ENCODE data around the gene SSX7.
"Not testable (repeated sequence)": the region's sequence is repeated elsewhere in the genome, so short reads cannot be mapped to it uniquely, and the experiment has no call there.

SSX7 gene, protein sequence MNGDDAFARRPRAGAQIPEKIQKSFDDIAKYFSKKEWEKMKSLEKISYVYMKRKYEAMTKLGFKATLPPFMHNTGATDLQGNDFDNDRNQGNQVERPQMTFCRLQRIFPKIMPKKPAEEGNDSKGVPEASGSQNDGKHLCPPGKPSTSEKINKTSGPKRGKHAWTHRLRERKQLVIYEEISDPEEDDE

DNA sequence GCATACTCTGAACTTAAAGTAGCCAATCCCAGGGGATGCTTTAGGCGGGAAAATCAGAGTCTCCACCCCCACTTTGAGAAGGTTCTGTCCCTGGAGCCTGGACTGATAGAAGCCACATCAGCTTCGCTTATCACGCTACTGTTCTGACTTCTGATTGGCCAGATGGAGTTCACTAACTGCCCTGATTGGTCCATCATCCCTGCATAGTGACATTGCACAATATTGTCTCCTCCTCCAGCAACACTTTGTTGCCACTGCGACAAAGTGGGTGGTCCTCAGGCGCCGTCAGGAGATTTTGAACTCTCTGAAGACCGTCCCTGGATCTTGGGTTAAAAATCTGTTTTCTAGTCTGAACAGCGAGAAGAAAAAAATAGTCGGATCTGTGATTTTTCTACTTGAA, at the start of gene SSX7:
TSS of gene SSX7 (minus strand) at position 101 of the 400 bp plus-strand sequence. CDS start 1,428 bp downstream, outside the sequence.
- not testable (repeated sequence) for DNase-seq (ENCODE audit: low spot score)

DNA sequence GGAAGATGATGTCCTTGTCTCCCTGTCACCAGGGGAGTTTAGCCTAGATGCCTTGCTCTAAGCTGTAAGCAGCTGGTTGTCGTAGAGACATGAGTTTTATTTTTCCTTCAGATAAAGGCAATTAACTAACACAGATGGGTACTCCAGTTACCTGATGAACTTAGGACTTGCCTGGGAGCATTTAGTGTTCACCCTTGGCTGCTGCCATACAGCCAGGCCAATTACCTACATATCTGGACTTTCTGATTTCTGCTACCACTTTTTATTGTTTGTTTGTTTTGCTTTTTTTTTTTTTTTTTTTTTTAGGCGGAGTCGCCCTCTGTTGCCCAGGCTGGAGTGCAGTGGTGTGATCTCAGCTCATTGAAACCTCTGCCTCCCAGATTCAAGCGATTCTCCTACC, 37.3 kb upstream of the SSX7 start:
- DNase-seq (ENCODE audit: low spot score): not testable (repeated sequence)

DNA sequence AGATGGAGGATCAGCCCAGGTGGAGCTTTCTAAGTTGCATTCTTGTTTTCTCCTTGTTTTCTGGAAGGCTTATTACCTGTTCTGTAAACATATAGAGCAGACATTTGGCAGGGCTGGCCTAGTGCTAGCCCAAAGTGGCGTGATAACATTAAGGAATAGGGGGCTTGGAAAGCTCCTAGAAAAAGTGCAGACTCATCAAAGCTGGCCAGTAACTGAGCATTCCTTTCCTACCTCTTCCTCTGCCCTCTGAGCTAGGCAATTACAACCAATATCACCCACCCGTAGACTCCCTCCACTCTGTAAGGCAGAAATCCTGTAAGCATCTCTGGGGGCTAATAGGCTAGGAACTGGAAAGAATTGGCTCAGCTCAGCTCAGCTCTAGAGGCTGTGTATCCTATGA, 7.5 kb upstream of the SSX7 start:
- DNase-seq (ENCODE audit: low spot score): not testable (repeated sequence)

DNA sequence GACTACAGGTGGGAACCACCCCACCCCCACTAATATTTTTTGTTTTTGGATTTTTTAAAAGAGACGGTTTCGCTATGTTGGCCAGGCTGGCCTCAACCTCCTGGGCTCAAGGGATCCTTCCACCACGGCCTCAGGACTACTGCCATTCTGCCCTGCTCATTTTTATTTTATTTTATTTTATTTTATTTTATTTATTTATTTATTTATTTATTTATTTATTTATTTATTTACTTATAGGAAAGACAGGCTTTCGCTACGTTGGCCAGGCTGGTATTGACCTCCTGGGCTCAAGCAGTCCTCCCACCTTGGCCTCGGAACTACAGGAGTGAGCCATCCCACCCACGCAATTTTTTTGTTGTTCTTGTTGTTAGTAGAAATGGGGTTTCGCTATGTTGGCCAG, 775 bp upstream of the SSX7 start:
- not testable (repeated sequence) for DNase-seq (ENCODE audit: low spot score)

DNA sequence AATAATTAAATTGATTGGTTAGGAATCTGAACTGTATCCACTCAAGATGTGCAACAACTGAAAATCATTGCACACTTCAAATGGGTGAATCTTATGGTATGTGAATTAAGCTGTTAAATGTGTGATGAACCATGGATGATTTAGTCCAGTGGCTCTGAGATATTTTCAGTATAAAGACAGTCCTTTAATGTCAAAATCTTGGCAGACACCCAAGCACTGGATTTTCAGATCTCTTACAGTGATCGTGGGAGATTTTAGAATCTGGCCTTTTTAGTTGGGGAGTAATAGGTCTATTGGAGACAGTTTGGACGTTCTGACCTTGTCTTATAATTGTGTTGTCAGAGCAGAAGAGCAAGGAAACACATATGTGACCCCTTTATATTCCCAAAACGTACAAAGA, 4.0 kb downstream of the SSX7 start:
- DNase-seq (ENCODE audit: low spot score): not testable (repeated sequence)

DNA sequence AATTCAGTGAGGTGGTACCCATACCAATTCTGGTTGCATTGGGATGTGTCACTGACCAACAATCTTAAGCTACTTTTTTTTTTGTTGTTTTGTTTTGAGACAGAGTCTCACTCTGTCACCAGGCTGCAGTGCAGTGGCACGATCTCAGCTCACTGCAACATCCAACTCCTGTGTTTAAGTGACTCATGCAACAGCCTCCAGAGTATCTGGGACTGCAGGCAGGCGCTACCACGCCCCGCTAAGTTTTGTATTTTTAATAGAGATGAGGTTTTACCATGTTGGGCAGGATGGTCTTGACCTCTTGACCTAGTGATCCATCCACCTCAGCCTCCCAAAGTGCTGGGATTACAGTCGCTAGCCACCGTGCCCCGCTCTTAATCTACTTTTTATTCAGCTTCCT, 5.7 kb downstream of the SSX7 start:
- DNase-seq (ENCODE audit: low spot score): not testable (repeated sequence)

DNA sequence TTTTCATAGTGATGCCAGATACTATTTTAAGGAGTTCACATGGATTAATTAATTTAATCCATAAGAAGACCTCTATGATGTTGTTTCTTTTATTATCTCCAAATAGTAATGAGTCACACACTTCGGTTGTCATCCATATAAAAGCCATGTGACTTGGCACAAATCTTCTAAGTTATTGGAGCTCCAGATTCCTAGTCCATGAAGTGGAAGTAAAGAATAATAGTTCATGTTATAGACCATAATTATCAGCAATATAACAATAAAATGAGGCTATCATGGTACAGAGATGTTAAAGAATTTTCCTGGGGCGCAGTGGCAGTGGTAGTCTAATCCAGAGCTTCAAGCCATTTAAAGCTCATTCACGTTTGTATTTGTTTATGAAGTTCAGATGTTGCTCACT, 26.2 kb downstream of the SSX7 start:
- DNase-seq (ENCODE audit: low spot score): not testable (repeated sequence)

DNA sequence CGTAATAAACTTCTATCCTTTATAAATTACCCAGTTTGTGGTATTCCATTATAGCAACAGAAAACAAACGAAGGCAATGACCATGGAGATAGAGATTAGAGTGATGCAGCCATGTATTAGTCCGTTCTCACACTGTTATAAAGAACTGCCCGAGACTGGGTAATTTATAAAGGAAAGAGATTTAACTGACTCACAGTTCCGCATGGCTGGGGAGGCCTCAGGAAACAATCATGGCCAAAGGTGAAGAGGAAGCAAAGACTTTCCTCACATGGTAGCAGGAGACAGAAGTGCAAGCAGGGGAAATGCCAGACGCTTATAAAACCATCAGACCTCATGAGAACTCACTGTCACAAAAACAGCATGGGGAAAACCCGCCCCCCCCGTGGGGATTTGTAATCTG, 34.0 kb downstream of the SSX7 start:
- not testable (repeated sequence) for DNase-seq (ENCODE audit: low spot score)

DNA sequence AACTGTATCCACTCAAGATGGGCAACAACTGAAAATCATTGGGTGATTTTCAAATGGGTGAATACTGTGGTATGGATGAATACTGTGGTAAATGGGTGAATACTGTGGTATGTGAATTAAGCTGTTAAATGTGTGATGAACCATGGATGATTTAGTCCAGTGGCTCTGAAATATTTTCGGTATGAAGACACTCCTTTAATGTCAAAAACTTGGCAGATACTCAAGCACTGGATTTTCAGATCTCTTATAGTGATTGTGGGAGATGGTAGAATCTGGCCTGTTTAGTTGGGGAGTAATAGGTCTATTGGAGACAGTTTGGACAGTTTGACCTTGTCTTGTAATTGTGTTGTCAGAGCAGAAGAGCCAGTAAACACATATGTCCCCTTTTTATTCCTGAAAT, 45.7 kb downstream of the SSX7 start:
- DNase-seq (ENCODE audit: low spot score): no peak

DNA sequence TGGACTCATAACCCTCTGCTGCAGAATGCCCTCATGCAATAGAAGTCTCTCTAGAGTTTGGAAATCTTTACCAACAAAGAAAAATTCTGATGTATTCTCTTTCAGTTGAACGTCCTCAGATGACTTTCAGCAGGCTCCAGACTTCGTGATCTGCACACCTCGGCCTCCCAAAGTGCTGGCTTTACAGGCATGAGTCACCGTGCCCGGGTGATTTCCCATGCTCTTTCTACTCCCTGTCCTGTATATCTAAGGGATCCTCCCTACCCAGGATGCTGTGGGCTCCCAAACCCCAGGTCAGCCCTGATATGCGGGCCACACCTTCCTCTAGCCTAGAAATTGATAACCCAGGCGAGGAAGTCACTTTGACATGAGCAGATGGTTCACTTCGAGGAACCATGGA, 51.5 kb downstream of the SSX7 start:
- not testable (repeated sequence) for DNase-seq (ENCODE audit: low spot score)

DNA sequence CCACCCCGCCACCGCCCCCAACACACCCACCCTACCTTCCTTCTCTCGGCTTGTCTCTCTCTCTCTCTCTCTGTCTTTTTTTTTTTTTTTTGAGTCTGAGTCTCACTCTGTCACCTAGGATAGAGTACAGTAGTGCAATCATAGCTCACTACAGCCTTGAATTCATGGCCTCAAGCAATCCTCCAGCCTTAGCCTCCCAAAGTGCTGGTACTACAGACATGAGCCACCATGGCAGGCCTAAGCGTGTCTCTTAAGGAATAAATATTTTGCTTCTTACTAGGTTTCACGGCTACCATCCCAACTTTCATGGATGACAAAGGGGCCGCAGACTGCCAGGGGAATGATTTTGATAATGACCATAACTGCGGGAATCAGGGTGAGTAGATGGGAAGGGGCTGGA, 55.8 kb downstream of the SSX7 start:
- DNase-seq (ENCODE audit: low spot score): no peak

DNA sequence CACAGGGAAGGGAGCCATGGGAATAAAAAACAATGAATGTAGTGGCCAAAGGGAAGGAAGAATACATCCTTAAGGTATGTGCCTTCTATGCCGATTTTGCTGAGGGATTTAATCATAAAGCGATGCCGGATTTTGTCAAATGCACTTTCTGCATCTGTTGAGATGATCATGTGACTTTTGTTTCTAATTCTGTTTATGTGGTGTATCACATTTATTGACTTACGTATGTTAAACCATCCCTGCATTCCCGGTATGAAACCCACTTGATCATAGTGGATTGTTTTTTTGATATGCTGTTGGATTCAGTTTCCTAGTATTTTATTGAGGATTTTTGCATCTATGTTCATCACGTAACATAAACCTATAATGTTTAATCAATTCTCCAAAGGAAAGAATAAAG, 60.0 kb downstream of the SSX7 start:
- no peak for DNase-seq (ENCODE audit: low spot score)

Data from HuH-7.5 (cell line).